AG10803 (cell line): ENCODE results near the gene TSPYL1.

Source experiments
- DNase-seq: peaks from one replicate; pipeline ENCODE4 v3.0.0; 2010; ENCODE audit warnings: low read depth
- H3K4me3 ChIP-seq: 2 replicates; pipeline ENCODE4 v1.5.1; 2011; ENCODE audit warnings: mild to moderate bottlenecking, low read length, control low read depth
- CTCF ChIP-seq: conservative IDR thresholded peaks from 2 replicates; pipeline ENCODE4 v1.5.1; 2011; ENCODE audit warnings: mild to moderate bottlenecking, low read length, control low read depth, inconsistent platforms

TSPYL1 gene

GRCh38 chr6:116309001-116309400 is 29.3 kb upstream of the TSPYL1 start:
- H3K4me3 ChIP-seq = no peak overlapping the region
- no peak for TF ChIP-seq CTCF
- DNase-seq = no peak

- H3K4me3 ChIP-seq = no peak overlapping the region
- TF ChIP-seq CTCF = no peak
- no peak for DNase-seq
These were observed 27.9 kb upstream of the TSPYL1 start for GRCh38 chr6:116307633-116308032.

- H3K4me3 ChIP-seq = no peak overlapping the region
- DNase-seq = no peak
- no peak for TF ChIP-seq CTCF
These were observed 27.3 kb upstream of the TSPYL1 start for GRCh38 chr6:116307001-116307400.

GRCh38 chr6:116304538-116305097 is 24.9 kb upstream of the TSPYL1 start:
- TF ChIP-seq CTCF = no peak
- H3K4me3 ChIP-seq = no peak overlapping the region
- no peak for DNase-seq

GRCh38 chr6:116301104-116301503 is 21.4 kb upstream of the TSPYL1 start:
- no peak for DNase-seq
- no peak overlapping the region for H3K4me3 ChIP-seq
- TF ChIP-seq CTCF = no peak

- no peak for TF ChIP-seq CTCF
- DNase-seq = no peak
- H3K4me3 ChIP-seq = no peak overlapping the region
These were observed 20.8 kb upstream of the TSPYL1 start for GRCh38 chr6:116300566-116300965.

GRCh38 chr6:116298973-116299372 is 19.2 kb upstream of the TSPYL1 start:
- H3K4me3 ChIP-seq = no peak overlapping the region
- no peak for TF ChIP-seq CTCF
- no peak for DNase-seq
